GM12864 (cell line): ENCODE data around the gene NKG7.

Experiments
- DNase-seq: peaks from one replicate; pipeline ENCODE4 v3.0.0-alpha.2; 2011; ENCODE audit warnings: low read depth
- H3K4me3 ChIP-seq: 2 replicates; pipeline ENCODE4 v1.5.1; 2011; ENCODE audit warnings: mild to moderate bottlenecking, low read depth, low read length, control low read depth
- CTCF ChIP-seq: IDR thresholded peaks from 2 replicates; pipeline ENCODE4 v1.5.1; 2011; ENCODE audit warnings: low read depth, mild to moderate bottlenecking, moderate library complexity, low read length, control low read depth, inconsistent platforms; ENCODE audit errors: missing control alignments

The NKG7 gene

GRCh38 chr19:51382004-51382403 is 9.6 kb upstream of the NKG7 start:
- no peak for DNase-seq
- TF ChIP-seq CTCF, result no peak
- no peak overlapping the region for H3K4me3 ChIP-seq

GRCh38 chr19:51380379-51380778 is 7.9 kb upstream of the NKG7 start:
- no peak overlapping the region for H3K4me3 ChIP-seq
- no peak for TF ChIP-seq CTCF
- no peak for DNase-seq

- no peak for DNase-seq
- H3K4me3 ChIP-seq, result no peak overlapping the region
- no peak for TF ChIP-seq CTCF
These were observed 5.0 kb upstream of the NKG7 start for GRCh38 chr19:51377422-51377821.

GRCh38 chr19:51375504-51376221 is 3.2 kb upstream of the NKG7 start:
- H3K4me3 ChIP-seq, result no peak overlapping the region
- no peak for DNase-seq
- TF ChIP-seq CTCF, result no peak

- DNase-seq, result no peak
- no peak for TF ChIP-seq CTCF
- no peak overlapping the region for H3K4me3 ChIP-seq
These were observed 319 bp downstream of the NKG7 start for GRCh38 chr19:51372021-51372648.

- no peak overlapping the region for H3K4me3 ChIP-seq
- no peak for DNase-seq
- no peak for TF ChIP-seq CTCF
These were observed 1.2 kb downstream of the NKG7 start for GRCh38 chr19:51371186-51371690.
